Measurements from ENCODE around the gene THUMPD3.
A peak's percentile ranks its signal among the peaks of the same experiment; 100 is the strongest.

Gene THUMPD3

DNA sequence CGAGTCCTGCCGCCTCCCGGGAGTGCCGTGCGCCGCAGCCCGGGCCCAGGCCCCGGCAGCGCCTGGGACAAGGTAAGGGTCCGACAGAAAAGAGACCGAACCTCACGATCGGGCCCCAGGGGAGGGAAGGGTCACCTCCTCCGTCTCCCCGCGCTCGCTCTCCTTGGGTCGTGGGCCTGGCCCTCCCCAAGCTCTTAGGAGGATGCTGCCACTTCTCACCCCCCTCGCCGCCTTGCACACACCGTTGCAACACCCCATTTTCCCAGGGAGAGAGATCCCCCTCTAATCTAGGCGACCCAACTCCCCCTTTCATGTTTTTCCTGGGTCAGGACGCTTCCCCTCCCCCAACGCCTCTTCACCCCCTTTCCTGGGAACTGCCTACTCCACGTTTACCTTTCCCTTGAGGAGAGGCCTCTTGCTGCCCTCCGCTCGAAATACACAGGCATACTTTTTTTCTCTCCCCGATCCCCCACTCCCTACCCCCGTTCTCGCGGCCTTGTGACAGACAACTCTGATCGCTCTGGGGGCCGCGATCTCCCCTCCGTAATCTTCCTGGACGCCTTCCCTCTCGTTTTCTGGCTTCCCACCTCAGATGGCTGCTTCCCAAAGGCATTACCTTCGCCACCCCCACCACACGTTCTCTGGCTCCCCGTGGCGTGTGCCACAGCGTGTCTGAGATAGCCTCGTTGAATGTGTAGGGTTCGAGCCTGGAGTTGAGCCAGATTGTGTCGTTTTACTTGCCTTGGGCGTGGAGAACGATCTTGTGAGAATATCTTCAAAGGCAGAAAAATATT, 35.2 kb downstream of the THUMPD3 start:
- H2AFZ ChIP-seq (ENCODE audit: low read depth, low read length), result no peak overlapping the region
- H2BK12ac ChIP-seq (ENCODE audit: low read length in 2 of 2), result peak overlapping the region; percentile 9 to 73
- no peaks in the 10 kb centered on the region for H3K27me3 ChIP-seq (ENCODE audit: control insufficient read depth in 1 of 2, insufficient read depth in 1 of 2, low read length in 2 of 2)
- peak overlapping the region; percentile 97 for H4K8ac ChIP-seq (ENCODE audit: low read length)
- peak overlapping the region; percentile 99 for H2BK15ac ChIP-seq (ENCODE audit: low read depth, poor library complexity, severe bottlenecking)
- peak overlapping the region; percentile 35 to 98 for H3K4ac ChIP-seq (ENCODE audit: low read depth in 1 of 2, low read length in 2 of 2)
- peak overlapping the region; percentile 87 for H3K27ac ChIP-seq (ENCODE audit: low read length, poor library complexity, severe bottlenecking)
- peak overlapping the region; percentile 85 to 94 for H3K4me3 ChIP-seq (ENCODE audit: insufficient read depth in 1 of 2, low read depth in 1 of 2, low read length in 2 of 2)
- DNase-seq, result peak; percentile 59
- H3K14ac ChIP-seq (ENCODE audit: low read length in 2 of 2), result peak overlapping the region; percentile 95 to 96
- no peaks in the 10 kb centered on the region for H3K9me3 ChIP-seq (ENCODE audit: control insufficient read depth, low read length)
- H2BK120ac ChIP-seq (ENCODE audit: low read depth, low read length), result peak overlapping the region; percentile 98
- H3K79me1 ChIP-seq (replicated peaks; ENCODE audit: low read length, poor library complexity, severe bottlenecking), result no peaks in the 10 kb centered on the region
- peak overlapping the region; percentile 97 for H3K9ac ChIP-seq (ENCODE audit: low read length)
- peak overlapping the region; percentile 98 to 99 for H3K18ac ChIP-seq (ENCODE audit: low read depth in 1 of 2, low read length in 2 of 2)
- H3K4me1 ChIP-seq (ENCODE audit: control insufficient read depth, insufficient read depth, low read depth, low read length), result peaks cover 4% of the 10 kb centered on the region
- H2BK5ac ChIP-seq (ENCODE audit: low read depth, low read length, poor library complexity, severe bottlenecking), result peak overlapping the region; percentile 95
- 2% methylated on average over 36 of the region's 47 CpGs for WGBS
- peak overlapping the region in 1 of 2 experiments; percentile 85 for H3K23ac ChIP-seq (ENCODE audit: low read length in 2 of 2)
- H2AK5ac ChIP-seq (ENCODE audit: low read length, severe bottlenecking), result peak overlapping the region; percentile 82
- peaks cover 4 to 17% of the 10 kb centered on the region in 2 experiments for H3K36me3 ChIP-seq (ENCODE audit: control insufficient read depth in 1 of 2, insufficient read depth in 2 of 2, low read depth in 1 of 2, low read length in 2 of 2)
- peak overlapping the region; percentile 77 for H3K4me2 ChIP-seq (ENCODE audit: low read length, poor library complexity, severe bottlenecking)
- peak overlapping the region; percentile 99 for H4K91ac ChIP-seq (ENCODE audit: low read length)

DNA sequence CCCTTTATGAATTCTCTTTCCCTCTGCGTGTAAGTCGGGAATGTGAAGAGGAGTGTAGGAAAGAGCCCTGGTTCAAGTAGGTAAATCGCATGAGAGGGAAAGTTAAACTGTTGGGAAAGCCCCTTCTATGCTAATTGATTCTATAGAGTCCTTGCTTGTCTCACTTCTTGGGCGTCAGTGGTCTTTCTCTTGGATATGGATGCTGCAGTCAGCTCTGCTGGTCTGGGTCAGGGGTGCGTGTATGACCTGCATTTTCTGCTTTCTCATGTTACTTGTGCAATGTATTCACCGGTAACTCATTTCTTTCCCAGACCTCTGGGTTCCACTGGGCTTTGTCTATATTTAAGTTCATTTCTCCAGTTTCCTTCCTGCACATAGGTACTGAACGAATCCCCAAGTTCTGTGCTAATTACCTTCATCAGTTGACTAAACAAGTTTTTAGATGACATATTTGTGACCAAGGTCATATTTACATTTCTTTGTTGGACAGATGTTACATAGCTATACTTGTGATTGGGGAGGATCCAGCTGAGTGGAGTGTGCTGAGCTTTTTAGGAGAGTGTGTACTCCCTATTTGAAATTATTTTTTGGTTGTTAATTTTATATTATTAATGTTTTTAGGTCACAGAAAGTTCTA, 36.0 kb downstream of the THUMPD3 start:
- DNase-seq, result peak; percentile 92
- H4K91ac ChIP-seq (ENCODE audit: low read length), result no peak overlapping the region
- no peak overlapping the region for H2AFZ ChIP-seq (ENCODE audit: low read depth, low read length)
- no peak overlapping the region for H3K23ac ChIP-seq (ENCODE audit: low read length in 2 of 2)
- no peak overlapping the region for H4K8ac ChIP-seq (ENCODE audit: low read length)
- H2BK5ac ChIP-seq (ENCODE audit: low read depth, low read length, poor library complexity, severe bottlenecking), result peak overlapping the region; percentile 95
- no peaks in the 10 kb centered on the region for H3K9me3 ChIP-seq (ENCODE audit: control insufficient read depth, low read length)
- peak overlapping the region; percentile 98 to 99 for H3K18ac ChIP-seq (ENCODE audit: low read depth in 1 of 2, low read length in 2 of 2)
- no peak overlapping the region for H3K14ac ChIP-seq (ENCODE audit: low read length in 2 of 2)
- peak overlapping the region; percentile 87 for H3K27ac ChIP-seq (ENCODE audit: low read length, poor library complexity, severe bottlenecking)
- peaks cover 4% of the 10 kb centered on the region for H3K4me1 ChIP-seq (ENCODE audit: control insufficient read depth, insufficient read depth, low read depth, low read length)
- no peak overlapping the region for H2BK15ac ChIP-seq (ENCODE audit: low read depth, poor library complexity, severe bottlenecking)
- 0% methylated on average over 7 of the region's 7 CpGs for WGBS
- peak overlapping the region; percentile 77 for H3K4me2 ChIP-seq (ENCODE audit: low read length, poor library complexity, severe bottlenecking)
- H3K4me3 ChIP-seq (ENCODE audit: insufficient read depth in 1 of 2, low read depth in 1 of 2, low read length in 2 of 2), result peak overlapping the region; percentile 85 to 94
- no peaks in the 10 kb centered on the region for H3K27me3 ChIP-seq (ENCODE audit: control insufficient read depth in 1 of 2, insufficient read depth in 1 of 2, low read length in 2 of 2)
- H3K9ac ChIP-seq (ENCODE audit: low read length), result peak overlapping the region; percentile 97
- no peak overlapping the region for H3K4ac ChIP-seq (ENCODE audit: low read depth in 1 of 2, low read length in 2 of 2)
- no peaks in the 10 kb centered on the region for H3K79me1 ChIP-seq (replicated peaks; ENCODE audit: low read length, poor library complexity, severe bottlenecking)
- peaks cover 0 to 10% of the 10 kb centered on the region in 2 experiments for H3K36me3 ChIP-seq (ENCODE audit: control insufficient read depth in 1 of 2, insufficient read depth in 2 of 2, low read depth in 1 of 2, low read length in 2 of 2)
- peak overlapping the region; percentile 82 for H2AK5ac ChIP-seq (ENCODE audit: low read length, severe bottlenecking)
- no peak overlapping the region for H2BK120ac ChIP-seq (ENCODE audit: low read depth, low read length)
- H2BK12ac ChIP-seq (ENCODE audit: low read length in 2 of 2), result no peak overlapping the region

DNA sequence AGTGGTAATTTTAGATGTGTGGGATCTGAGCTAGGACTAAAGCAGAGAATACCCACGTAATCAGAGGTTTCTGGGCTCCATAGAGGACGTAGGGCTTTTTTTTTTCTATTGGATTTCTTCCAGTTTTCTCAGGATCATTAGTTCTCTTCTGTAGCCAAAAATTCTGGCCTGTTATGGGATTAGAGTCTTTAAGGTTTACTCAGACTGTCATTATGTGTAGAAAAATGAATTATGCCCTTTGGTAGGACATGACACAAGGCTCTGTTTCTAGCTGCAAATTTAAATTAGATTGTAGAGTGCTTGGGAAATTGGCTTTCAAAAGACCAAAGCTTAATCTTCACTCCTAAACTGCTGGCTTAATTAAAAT, 36.5 kb downstream of the THUMPD3 start:
- Histone ChIP-seq H3K27ac (ENCODE audit: low read length, poor library complexity, severe bottlenecking) (peak overlapping the region; percentile 87), H2BK12ac (ENCODE audit: low read length in 2 of 2) (no peak overlapping the region), H3K4me1 (ENCODE audit: control insufficient read depth, insufficient read depth, low read depth, low read length) (peaks cover 4% of the 10 kb centered on the region), H3K9ac (ENCODE audit: low read length) (peak overlapping the region; percentile 97), H3K4ac (ENCODE audit: low read depth in 1 of 2, low read length in 2 of 2) (no peak overlapping the region), H3K79me1 (replicated peaks; ENCODE audit: low read length, poor library complexity, severe bottlenecking) (no peaks in the 10 kb centered on the region), H2AFZ (ENCODE audit: low read depth, low read length) (no peak overlapping the region), H3K4me2 (ENCODE audit: low read length, poor library complexity, severe bottlenecking) (peak overlapping the region; percentile 77), H3K18ac (ENCODE audit: low read depth in 1 of 2, low read length in 2 of 2) (no peak overlapping the region), H3K9me3 (ENCODE audit: control insufficient read depth, low read length) (no peaks in the 10 kb centered on the region), H3K23ac (ENCODE audit: low read length in 2 of 2) (no peak overlapping the region), H4K91ac (ENCODE audit: low read length) (no peak overlapping the region), H4K8ac (ENCODE audit: low read length) (no peak overlapping the region), H3K4me3 (ENCODE audit: insufficient read depth in 1 of 2, low read depth in 1 of 2, low read length in 2 of 2) (peak overlapping the region in 1 of 2 experiments; percentile 94), H2AK5ac (ENCODE audit: low read length, severe bottlenecking) (no peak overlapping the region), H2BK15ac (ENCODE audit: low read depth, poor library complexity, severe bottlenecking) (no peak overlapping the region), H3K36me3 (ENCODE audit: control insufficient read depth in 1 of 2, insufficient read depth in 2 of 2, low read depth in 1 of 2, low read length in 2 of 2) (peaks cover 0 to 5% of the 10 kb centered on the region in 2 experiments), H3K14ac (ENCODE audit: low read length in 2 of 2) (no peak overlapping the region), H3K27me3 (ENCODE audit: control insufficient read depth in 1 of 2, insufficient read depth in 1 of 2, low read length in 2 of 2) (no peaks in the 10 kb centered on the region), H2BK5ac (ENCODE audit: low read depth, low read length, poor library complexity, severe bottlenecking) (no peak overlapping the region), H2BK120ac (ENCODE audit: low read depth, low read length) (no peak overlapping the region)
- no peak for DNase-seq
- 0% methylated on average over 1 of the region's 2 CpGs for WGBS

DNA sequence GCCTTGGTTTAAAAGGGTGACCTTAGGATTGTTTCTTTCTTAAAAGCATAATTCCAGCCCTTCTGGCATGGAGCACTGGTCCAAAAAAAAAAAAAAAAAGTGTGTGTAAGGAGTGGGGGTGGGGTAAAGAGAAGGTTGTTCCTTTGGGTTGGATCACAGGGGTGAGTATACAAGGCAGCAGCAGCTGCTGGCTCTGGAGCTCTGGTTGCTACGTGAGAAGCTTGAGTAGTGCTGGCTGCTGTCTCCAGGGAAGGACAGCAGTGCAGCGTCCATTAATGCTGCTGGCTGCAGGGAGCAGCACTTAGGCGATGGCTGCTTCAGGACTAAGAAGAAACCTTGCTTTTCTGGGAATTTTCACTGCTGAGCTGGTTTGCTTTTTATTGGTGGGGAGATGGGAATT, 36.9 kb downstream of the THUMPD3 start:
- Histone ChIP-seq H3K36me3 (ENCODE audit: control insufficient read depth in 1 of 2, insufficient read depth in 2 of 2, low read depth in 1 of 2, low read length in 2 of 2) (peaks cover 0 to 1% of the 10 kb centered on the region in 2 experiments), H2BK15ac (ENCODE audit: low read depth, poor library complexity, severe bottlenecking) (no peak overlapping the region), H3K9ac (ENCODE audit: low read length) (peak overlapping the region; percentile 97), H3K23ac (ENCODE audit: low read length in 2 of 2) (no peak overlapping the region), H3K4me1 (ENCODE audit: control insufficient read depth, insufficient read depth, low read depth, low read length) (peaks cover 5% of the 10 kb centered on the region), H3K9me3 (ENCODE audit: control insufficient read depth, low read length) (no peaks in the 10 kb centered on the region), H3K79me1 (replicated peaks; ENCODE audit: low read length, poor library complexity, severe bottlenecking) (no peaks in the 10 kb centered on the region), H2AFZ (ENCODE audit: low read depth, low read length) (no peak overlapping the region), H2BK5ac (ENCODE audit: low read depth, low read length, poor library complexity, severe bottlenecking) (no peak overlapping the region), H3K27me3 (ENCODE audit: control insufficient read depth in 1 of 2, insufficient read depth in 1 of 2, low read length in 2 of 2) (no peaks in the 10 kb centered on the region), H4K8ac (ENCODE audit: low read length) (no peak overlapping the region), H3K18ac (ENCODE audit: low read depth in 1 of 2, low read length in 2 of 2) (no peak overlapping the region), H2BK12ac (ENCODE audit: low read length in 2 of 2) (no peak overlapping the region), H2BK120ac (ENCODE audit: low read depth, low read length) (no peak overlapping the region), H3K4me3 (ENCODE audit: insufficient read depth in 1 of 2, low read depth in 1 of 2, low read length in 2 of 2) (peak overlapping the region; percentile 33 to 94), H3K4ac (ENCODE audit: low read depth in 1 of 2, low read length in 2 of 2) (no peak overlapping the region), H3K4me2 (ENCODE audit: low read length, poor library complexity, severe bottlenecking) (peak overlapping the region; percentile 77), H3K14ac (ENCODE audit: low read length in 2 of 2) (no peak overlapping the region), H3K27ac (ENCODE audit: low read length, poor library complexity, severe bottlenecking) (peak overlapping the region; percentile 87), H4K91ac (ENCODE audit: low read length) (no peak overlapping the region), H2AK5ac (ENCODE audit: low read length, severe bottlenecking) (no peak overlapping the region)
- WGBS, result 0% methylated on average over 3 of the region's 3 CpGs
- DNase-seq, result peak; percentile 99

Data from mesenchymal stem cell (in vitro differentiated cells and primary cell).